DOHH2 (cell line): ENCODE data around the gene PIWIL4.

Experiments used
- CTCF ChIP-seq: fragments of 200-600 bp; sonication (generic); IDR thresholded peaks from one replicate; pipeline ENCODE4 v1.5.1; 2014; ENCODE audit warnings: antibody characterized with exemption, mild to moderate bottlenecking, low read depth, low read length; ENCODE audit not compliant: poor library complexity, severe bottlenecking
- EZH2phosphoT487 ChIP-seq: fragments of 200-600 bp; sonication (generic); IDR thresholded peaks from 2 replicates; pipeline ENCODE4 v1.6.1; 2017; ENCODE audit warnings: borderline replicate concordance, mild to moderate bottlenecking, antibody characterized with exemption, low read length, moderate library complexity, mixed read lengths

- TF ChIP-seq CTCF, result no peak
- TF ChIP-seq EZH2phosphoT487, result no peak
These were observed 23.2 kb upstream of the PIWIL4 start, which contains the start of gene FUT4 for GRCh38 chr11:94543695-94544645.
